GM19023 (cell line): Measurements from ENCODE around the gene CLMN.
"Not testable (repeated sequence)": the region's sequence is repeated elsewhere in the genome, so short reads cannot be mapped to it uniquely, and the experiment has no call there.

Experiments used
- ATAC-seq: cut with Tn5 transposase; IDR thresholded peaks from one replicate; pipeline ENCODE4 v1.9.1; 2021; ENCODE audit warnings: mild to moderate bottlenecking, moderate library complexity; ENCODE audit not compliant: unreplicated experiment

The CLMN gene

DNA sequence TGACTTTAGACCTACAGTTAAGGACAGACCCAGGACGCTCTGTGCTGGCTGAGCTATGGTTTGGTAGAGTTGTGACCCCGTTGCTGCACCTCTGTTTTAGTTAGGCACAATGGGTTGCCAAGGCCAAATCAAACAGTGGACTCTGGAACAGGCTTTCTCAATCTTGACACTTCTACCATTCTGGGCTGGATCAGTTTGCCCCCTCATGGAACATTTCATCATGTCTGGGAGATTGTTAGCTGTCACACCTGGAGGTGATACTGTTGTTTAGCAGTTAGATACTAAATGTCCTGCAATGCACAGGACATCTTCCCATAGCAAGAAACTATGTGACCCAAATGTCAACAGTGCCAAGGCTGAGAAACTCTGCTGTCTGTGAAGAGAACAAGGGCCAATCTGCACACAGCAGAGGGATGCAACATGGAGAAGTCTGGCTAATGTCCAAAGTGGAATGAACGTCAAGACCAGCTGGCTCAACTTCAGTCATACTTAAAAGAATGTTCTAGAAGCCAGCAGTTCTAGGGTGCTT, 96.8 kb downstream of the CLMN start:
- ATAC-seq, result no peak

- ATAC-seq, result no peak
Observed at GRCh38 chr14:95222151-95222631, 97.5 kb downstream of the CLMN start.

DNA sequence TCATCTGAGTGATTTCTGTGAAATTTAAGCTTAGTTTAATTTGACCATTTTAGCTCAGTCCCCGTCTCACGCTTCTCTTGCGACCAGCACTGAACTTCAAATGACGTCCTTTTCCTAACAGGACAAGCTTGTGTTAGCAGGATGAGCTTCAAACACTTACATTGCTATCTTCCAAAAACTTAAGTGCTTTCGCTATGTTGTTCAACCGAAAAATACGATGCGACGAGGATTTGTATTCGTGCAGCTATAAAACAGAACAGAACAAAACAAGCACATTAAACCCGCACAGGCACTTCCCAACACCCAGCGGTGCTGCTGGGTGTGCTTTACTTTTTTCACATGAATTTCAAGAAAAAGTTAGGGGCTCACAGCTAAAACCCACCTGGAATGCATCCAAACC, 98.2 kb downstream of the CLMN start:
- ATAC-seq, result no peak

DNA sequence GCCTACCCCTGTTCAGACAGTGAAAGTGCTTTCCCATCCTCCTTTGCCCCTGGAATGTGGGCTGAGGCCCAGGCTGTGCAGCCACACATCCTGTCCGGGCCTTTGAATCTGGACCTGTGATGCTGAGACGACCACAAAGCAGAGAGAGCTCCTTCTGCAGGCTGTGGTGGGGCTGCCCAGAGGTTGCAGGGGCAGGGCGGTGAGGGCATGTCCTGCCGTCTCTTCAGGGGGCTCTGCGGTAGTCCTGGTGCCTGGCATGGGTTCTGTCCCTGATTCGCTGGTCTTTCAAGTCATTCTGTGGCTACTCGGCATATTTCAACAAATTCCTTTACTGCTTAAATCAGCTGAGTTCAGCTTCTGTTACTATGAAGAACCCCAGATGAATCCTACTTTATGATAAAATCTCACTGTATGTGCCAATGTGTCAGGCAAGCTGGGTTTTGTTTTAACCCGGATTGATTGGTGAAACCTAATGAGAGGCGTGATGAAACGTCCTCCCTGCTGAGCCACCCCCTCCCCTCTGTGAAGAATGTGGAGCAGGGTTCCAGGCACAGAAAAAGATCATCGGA, 99.0 kb downstream of the CLMN start:
- ATAC-seq, result no peak

DNA sequence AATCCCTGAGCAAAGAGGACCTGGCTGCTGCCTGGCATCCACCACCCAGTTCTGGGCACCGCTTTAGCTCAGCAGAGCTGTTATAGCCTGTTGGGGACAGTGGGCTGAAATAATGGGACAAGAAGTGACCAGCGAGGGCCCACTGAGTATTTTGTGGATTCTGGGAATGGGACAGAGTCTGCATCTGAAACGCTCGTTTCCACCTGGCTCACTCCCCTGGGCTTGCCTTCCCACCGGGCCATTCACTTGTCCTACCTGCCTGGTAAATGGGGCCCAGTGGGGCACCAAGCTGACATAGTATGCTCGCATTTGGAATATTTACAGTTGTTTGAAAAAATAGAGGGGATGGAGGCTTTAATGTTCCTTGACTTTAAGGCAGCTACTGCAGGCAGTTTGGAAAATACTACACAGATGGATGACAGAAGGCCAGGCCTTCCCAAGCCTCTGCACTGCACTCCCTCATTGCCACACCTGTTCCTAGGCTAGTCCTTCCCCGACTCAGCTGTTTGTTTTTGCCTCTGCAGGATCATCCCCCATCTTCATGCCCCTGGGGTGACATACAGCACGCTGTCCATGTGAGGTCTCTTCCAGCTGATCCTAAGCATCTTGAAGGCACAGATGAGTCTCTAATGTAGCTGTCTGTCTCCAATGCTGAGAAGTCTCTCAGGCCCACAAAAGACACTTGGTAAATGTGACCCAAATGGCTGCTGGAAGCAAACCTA, 101.1 kb downstream of the CLMN start:
- ATAC-seq, result no peak

DNA sequence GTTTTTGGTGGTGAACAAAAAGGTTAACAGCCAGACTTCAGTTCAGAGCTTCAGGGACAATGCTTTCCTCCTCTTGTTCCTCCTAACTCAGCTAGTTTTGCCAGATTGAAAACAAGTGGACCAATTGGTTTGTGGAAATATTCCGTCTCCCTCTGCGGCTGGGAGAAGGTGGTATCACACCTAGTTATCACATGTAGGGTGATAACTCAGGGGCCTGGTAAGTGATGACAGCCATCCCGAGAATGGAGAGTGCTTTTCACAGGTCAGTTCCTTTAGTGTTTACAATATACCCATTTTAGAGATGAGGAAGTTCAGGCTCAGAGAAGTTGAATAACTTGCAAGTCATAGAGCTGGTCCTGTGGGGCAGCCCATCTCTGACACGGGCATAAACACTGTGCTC, 101.7 kb downstream of the CLMN start:
- no peak for ATAC-seq

DNA sequence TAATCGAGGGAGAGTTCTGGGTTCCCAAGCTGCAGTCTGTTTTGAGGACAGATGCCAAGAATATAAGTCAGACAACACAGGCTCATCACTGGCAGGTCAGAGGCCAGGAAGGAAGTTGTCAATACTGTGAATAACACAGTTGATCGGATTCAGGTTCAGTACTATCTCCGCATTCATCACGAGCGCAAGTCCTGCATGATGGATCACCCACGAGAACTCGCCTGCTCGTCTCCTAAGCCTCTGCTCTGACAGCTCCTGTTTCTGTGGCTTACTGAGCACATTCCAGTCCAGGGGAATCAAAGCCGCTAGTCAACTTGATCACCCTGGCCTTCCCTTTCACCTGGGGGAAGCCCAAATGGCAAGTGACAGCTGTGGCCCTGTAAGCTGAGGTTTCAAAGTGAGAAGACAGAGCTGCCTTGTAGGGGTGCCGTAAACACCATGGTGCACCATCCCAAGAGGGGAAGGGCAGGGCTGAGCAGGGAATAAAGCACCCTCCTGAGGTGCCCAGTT, 102.3 kb downstream of the CLMN start:
- ATAC-seq, result no peak

GRCh38 chr14:95216008-95216407, 103.7 kb downstream of the CLMN start:
- no peak for ATAC-seq

GRCh38 chr14:95215094-95215725, 104.5 kb downstream of the CLMN start:
- no peak for ATAC-seq

GRCh38 chr14:95213774-95214173, 105.9 kb downstream of the CLMN start:
- no peak for ATAC-seq

DNA sequence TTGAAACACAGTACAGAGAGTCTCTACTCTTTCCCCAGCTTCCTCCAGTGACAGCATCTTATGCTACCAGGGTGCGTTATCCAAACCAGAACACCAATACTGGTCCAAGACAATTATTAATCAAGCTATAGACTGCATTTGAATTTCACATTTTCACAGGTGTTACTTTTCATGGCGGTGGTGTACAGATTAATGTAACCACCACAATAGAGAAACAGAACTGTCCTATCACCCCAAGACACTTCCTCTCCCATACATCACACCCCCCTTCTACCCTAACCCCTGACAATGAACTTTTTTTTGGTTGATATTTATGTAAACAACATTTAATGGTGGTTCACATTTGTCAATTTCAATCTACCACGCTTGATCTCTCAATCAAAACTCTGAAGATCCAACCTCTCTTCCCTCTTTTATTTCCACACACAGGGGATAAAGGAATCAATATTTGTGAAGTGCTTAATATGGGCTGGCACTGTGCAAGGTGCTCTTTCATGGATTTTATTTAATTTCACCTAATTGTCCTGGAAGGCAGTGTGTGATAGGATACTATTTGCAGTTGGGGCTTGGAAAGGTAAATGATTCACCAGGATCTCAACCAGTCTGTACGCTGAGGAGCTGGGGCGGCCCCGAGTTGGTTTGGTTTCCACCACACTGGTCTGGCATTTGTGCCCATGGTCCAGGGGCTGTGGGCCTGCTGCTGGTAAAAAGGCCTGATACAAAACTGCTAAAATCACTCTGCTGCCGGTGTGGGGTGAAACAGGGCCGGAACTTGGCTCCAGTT, 107.8 kb downstream of the CLMN start:
- ATAC-seq, result peak; percentile 63

DNA sequence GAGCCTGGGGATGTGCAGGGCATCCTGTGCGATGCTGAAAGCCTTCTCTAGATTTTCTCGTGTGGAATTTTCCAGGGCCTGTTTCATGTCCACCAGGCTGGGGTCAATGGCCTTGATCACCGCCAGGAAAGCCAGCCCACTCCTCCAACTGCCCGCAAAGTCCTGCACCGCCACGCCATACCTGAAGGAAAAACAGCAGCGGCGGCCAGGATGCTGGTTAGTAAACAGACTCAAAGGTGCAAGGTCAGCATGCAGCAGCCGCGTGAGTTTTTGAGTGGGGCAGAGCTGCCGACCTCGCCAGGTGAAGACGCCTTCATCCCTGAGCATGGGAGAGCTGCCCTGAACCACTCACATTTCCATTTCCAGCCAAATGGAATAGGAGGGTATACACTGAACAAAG, 109.0 kb downstream of the CLMN start:
- ATAC-seq, result no peak

- ATAC-seq, result no peak
Observed at GRCh38 chr14:95208598-95208997, 111.1 kb downstream of the CLMN start.

- ATAC-seq, result no peak
Observed at GRCh38 chr14:95207475-95208233, 112.1 kb downstream of the CLMN start.

GRCh38 chr14:95206534-95206933, 113.2 kb downstream of the CLMN start:
- ATAC-seq, result no peak

GRCh38 chr14:95204705-95205104, 115.0 kb downstream of the CLMN start:
- no peak for ATAC-seq

GRCh38 chr14:95201745-95202144, 118.0 kb downstream of the CLMN start:
- ATAC-seq, result not testable (repeated sequence)

GRCh38 chr14:95200404-95200803, 119.3 kb downstream of the CLMN start:
- ATAC-seq, result no peak

DNA sequence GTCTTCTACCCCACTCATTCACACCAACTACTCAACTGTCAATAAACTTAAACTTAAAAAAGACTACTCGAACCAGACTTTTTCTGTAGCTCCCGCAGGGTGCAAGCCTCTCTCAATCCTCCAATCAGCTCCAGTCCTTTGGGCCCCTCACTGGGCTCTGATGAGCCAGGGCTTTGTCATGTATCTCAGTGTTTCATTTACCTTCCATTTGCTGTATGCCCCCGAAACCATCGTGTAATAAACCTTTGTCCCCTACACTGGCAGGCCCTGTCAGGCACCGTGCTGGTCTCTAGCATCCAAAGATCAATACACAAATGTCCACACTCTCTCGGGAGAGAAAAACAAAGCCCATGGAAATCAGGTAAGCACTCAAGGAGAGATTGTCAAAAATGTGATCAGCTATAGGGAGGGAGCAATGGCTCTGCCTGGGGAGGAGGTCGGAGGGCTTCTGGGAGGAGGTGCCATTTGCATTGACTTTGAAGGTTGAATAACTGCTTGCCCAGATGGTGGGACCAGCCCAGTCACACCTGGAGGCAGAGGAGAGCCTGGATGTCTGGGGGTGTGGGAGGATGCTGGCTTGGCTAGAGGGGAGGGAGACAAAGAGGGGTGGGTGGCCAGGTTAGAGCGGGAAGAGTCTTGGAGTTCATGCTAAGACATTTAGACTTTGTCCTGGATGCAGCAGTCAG, 120.3 kb downstream of the CLMN start:
- ATAC-seq, result no peak

- ATAC-seq, result no peak
Observed at GRCh38 chr14:95198320-95198719, 121.4 kb downstream of the CLMN start.
